HCT116 (cell line): ENCODE data around the gene SPATA21. TPM values are rescaled to one million over a fixed set of nuclear protein-coding genes. Genes with fewer than 3 reads are reported as not detected.

Experiments
- ATAC-seq: fragments of 200-7000 bp; cut with Tn5 transposase; 2 replicates; pipeline ENCODE4 v1.9.1; 2020; ENCODE audit warnings: mild to moderate bottlenecking, moderate library complexity
- BruUV-seq: library from RNA; stranded (reverse); fragments of 400-500 nt; replicated peaks from 2 replicates; lab custom pipeline; 2021; lab: Mats Ljungman, UMichigan
- CTCF ChIA-PET: fragments of 300-600 bp; sonication (Branson Sonifier 250); formaldehyde crosslinking; loops from one replicate; lab custom pipeline; 2021; ENCODE audit warnings: antibody characterized with exemption; lab: Charles Lee
- POLR2A ChIA-PET: fragments of 300-600, 350-600 bp; sonication (Branson Sonifier 250); formaldehyde crosslinking; loops from one replicate; lab custom pipeline; 2021; ENCODE audit warnings: antibody characterized with exemption; lab: Charles Lee
- RAD21 ChIA-PET, 2 experiments: fragments of 300-600 bp; sonication (Branson Sonifier 250); formaldehyde crosslinking; loops; one replicate each; lab custom pipeline; 2023; ENCODE audit warnings: low total read pairs in 2 of 2; ENCODE audit not compliant: uncharacterized antibody in 2 of 2, unreplicated experiment in 2 of 2, low non-redundant PET in 1 of 2; lab: Charles Lee
- DNase-seq: peaks from one replicate; pipeline ENCODE4 v3.0.0-alpha.2; 2010; ENCODE audit warnings: low read depth, low spot score
- H2AFZ ChIP-seq: fragments of 200-600 bp; shearing (Covaris generic), sonication (generic); 2 replicates; pipeline ENCODE4 v1.6.1; 2017; ENCODE audit warnings: low read depth, mixed run types, mixed read lengths, antibody characterized with exemption, low read length; ENCODE audit not compliant: poor library complexity, severe bottlenecking
- H3K27ac ChIP-seq: 2 replicates; pipeline ENCODE4 v1.5.1; 2012; ENCODE audit warnings: low read depth, low read length
- H3K27me3 ChIP-seq: fragments of 200-600 bp; sonication (generic); 2 replicates; pipeline ENCODE4 v1.6.1; 2016; ENCODE audit warnings: mixed run types, low read length, mixed read lengths; ENCODE audit not compliant: insufficient read depth
- H3K36me3 ChIP-seq, 2 experiments: fragments of 200-500 bp in 1 of 2; fragments of 200-600 bp in 1 of 2; sonication (Bioruptor generic) in 1 of 2; sonication (generic) in 1 of 2; 2 replicates each; pipeline versions ENCODE4 v1.5.1 to v1.6.1; 2014 to 2016; ENCODE audit warnings: low read length in 2 of 2, inconsistent platforms in 1 of 2, mixed read lengths in 1 of 2, mixed run types in 1 of 2; ENCODE audit not compliant: insufficient read depth in 2 of 2, control insufficient read depth in 1 of 2
- H3K4me1 ChIP-seq, 2 experiments: fragments of 200-600 bp in 1 of 2; sonication (generic) in 1 of 2; 2 replicates each; pipeline versions ENCODE4 v1.5.1 to v1.6.1; 2012 to 2017; ENCODE audit warnings: low read length in 2 of 2, inconsistent platforms in 1 of 2, mild to moderate bottlenecking in 1 of 2, mixed read lengths in 1 of 2, mixed run types in 1 of 2, moderate library complexity in 1 of 2; ENCODE audit not compliant: insufficient read depth in 2 of 2, control insufficient read depth in 1 of 2
- H3K4me2 ChIP-seq: fragments of 200-600 bp; sonication (generic); 2 replicates; pipeline ENCODE4 v1.6.1; 2017; ENCODE audit warnings: mixed run types, low read length, mixed read lengths
- H3K4me3 ChIP-seq, 2 experiments: fragments of 200-600 bp in 1 of 2; sonication (generic) in 1 of 2; replicated peaks in 1 of 2; 2 replicates each; pipeline ENCODE4 v1.5.1; 2011 to 2016; ENCODE audit warnings: low read length in 2 of 2, control low read depth in 1 of 2, low read depth in 1 of 2, mild to moderate bottlenecking in 1 of 2, mixed read lengths in 1 of 2, mixed run types in 1 of 2
- H3K79me2 ChIP-seq: fragments of 200-600 bp; sonication (generic); 2 replicates; pipeline ENCODE4 v1.6.1; 2017; ENCODE audit warnings: mild to moderate bottlenecking, mixed run types, low read length, moderate library complexity, mixed read lengths; ENCODE audit not compliant: insufficient read depth
- H3K9ac ChIP-seq: fragments of 200-600 bp; sonication (generic); 2 replicates; pipeline ENCODE4 v1.6.1; 2016; ENCODE audit warnings: low read length, mixed read lengths
- H3K9me2 ChIP-seq: fragments of 200-600 bp; sonication (generic), shearing (Covaris generic); 2 replicates; pipeline ENCODE4 v1.6.1; 2017; ENCODE audit warnings: mixed run types, mild to moderate bottlenecking, moderate library complexity; ENCODE audit not compliant: insufficient read depth
- H3K9me3 ChIP-seq, 2 experiments: fragments of 200-500 bp in 1 of 2; fragments of 200-600 bp in 1 of 2; sonication (Bioruptor generic) in 1 of 2; sonication (generic) in 1 of 2; 2 replicates each; pipeline ENCODE4 v1.6.1; 2014 to 2017; ENCODE audit warnings: low read length in 2 of 2, mixed read lengths in 2 of 2, inconsistent platforms in 1 of 2, low read depth in 1 of 2, mild to moderate bottlenecking in 1 of 2, mixed run types in 1 of 2, moderate library complexity in 1 of 2; ENCODE audit not compliant: control insufficient read depth in 1 of 2, insufficient read depth in 1 of 2
- H4K20me1 ChIP-seq: fragments of 200-600 bp; sonication (generic), shearing (Covaris generic); 2 replicates; pipeline ENCODE4 v1.6.1; 2017; ENCODE audit warnings: mixed run types, mild to moderate bottlenecking, moderate library complexity; ENCODE audit not compliant: insufficient read depth
- CBX3 ChIP-seq: IDR thresholded peaks from 2 replicates; pipeline ENCODE4 v1.6.1; 2012; ENCODE audit warnings: low read depth
- CEBPB ChIP-seq: IDR thresholded peaks from 2 replicates; pipeline ENCODE4 v1.6.1; 2012; ENCODE audit warnings: low read depth
- EGR1 ChIP-seq: IDR thresholded peaks from 2 replicates; pipeline ENCODE4 v1.6.1; 2012; ENCODE audit warnings: low read depth
- EZH2 ChIP-seq: fragments of 200-600 bp; sonication (generic); IDR thresholded peaks from 2 replicates; pipeline ENCODE4 v1.6.1; 2017; ENCODE audit warnings: antibody characterized with exemption, mixed run types
- FOSL1 ChIP-seq: IDR thresholded peaks from 2 replicates; pipeline ENCODE4 v1.6.1; 2012; ENCODE audit warnings: low read depth
- POLR2A ChIP-seq: IDR thresholded peaks from 2 replicates; pipeline ENCODE4 v1.7.0; 2011; ENCODE audit warnings: borderline replicate concordance; ENCODE audit not compliant: insufficient read depth, insufficient read length; ENCODE audit errors: extremely low read depth
- POLR2AphosphoS5 ChIP-seq: IDR thresholded peaks from 2 replicates; pipeline ENCODE4 v1.6.1; 2011; ENCODE audit warnings: mild to moderate bottlenecking, low read depth, low read length, moderate library complexity
- RAD21 ChIP-seq: IDR thresholded peaks from 2 replicates; pipeline ENCODE4 v1.6.1; 2012; ENCODE audit warnings: low read depth, mild to moderate bottlenecking
- SIN3A ChIP-seq: IDR thresholded peaks from 2 replicates; pipeline ENCODE4 v1.6.1; 2012; ENCODE audit warnings: low read depth
- SP1 ChIP-seq: IDR thresholded peaks from 2 replicates; pipeline ENCODE4 v1.6.1; 2012; ENCODE audit warnings: low read depth
- SRF ChIP-seq: IDR thresholded peaks from 2 replicates; pipeline ENCODE4 v1.6.1; 2012; ENCODE audit warnings: low read depth
- TCF7L2 ChIP-seq: IDR thresholded peaks from 2 replicates; pipeline ENCODE4 v1.7.0; 2011; ENCODE audit warnings: borderline replicate concordance, inconsistent platforms; ENCODE audit not compliant: insufficient read depth, insufficient read length; ENCODE audit errors: extremely low read depth
- YY1 ChIP-seq: IDR thresholded peaks from 2 replicates; pipeline ENCODE4 v1.6.1; 2011; ENCODE audit warnings: low read length, low read depth, moderate library complexity, mild to moderate bottlenecking; ENCODE audit not compliant: insufficient replicate concordance; ENCODE audit errors: extremely low read depth
- ZBTB33 ChIP-seq: IDR thresholded peaks from 2 replicates; pipeline ENCODE4 v1.6.1; 2011; ENCODE audit warnings: mild to moderate bottlenecking, low read length, moderate library complexity; ENCODE audit not compliant: insufficient replicate concordance; ENCODE audit errors: extremely low read depth
- ZFX ChIP-seq: fragments of 450-650 bp; IDR thresholded peaks from 2 replicates; pipeline ENCODE4 v1.6.1; 2017
- ZNF274 ChIP-seq: fragments of 200-500 bp; sonication (Bioruptor generic); IDR thresholded peaks from 2 replicates; pipeline ENCODE4 v1.6.1; 2014; ENCODE audit warnings: mild to moderate bottlenecking, low read depth, low read length, inconsistent platforms
- intact Hi-C: fragments of 100-400 bp; cut with micrococcal nuclease; formaldehyde crosslinking; loops from 2 replicates; pipeline ENCODE4 v1.10.0; 2022
- total RNA-seq: library from RNA; stranded (reverse); gene quantifications from one replicate; pipeline ENCODE4 v1.2.1, GENCODE V29; 2021; ENCODE audit not compliant: unreplicated experiment
- TF ChIP-seq, protein P1 (sequence below): IDR thresholded peaks from 2 replicates; pipeline ENCODE4 v1.6.1; 2012
- TF ChIP-seq, protein P2 (sequence below), 3 experiments: fragments of 200-600 bp in 1 of 3; sonication (generic) in 1 of 3; IDR thresholded peaks in 2 of 3; conservative IDR thresholded peaks in 1 of 3; 2 replicates each; pipeline ENCODE4 v1.5.1; 2012 to 2017; ENCODE audit warnings: low read depth in 2 of 3, low read length in 2 of 3, antibody characterized with exemption in 1 of 3, borderline replicate concordance in 1 of 3, control low read depth in 1 of 3, mild to moderate bottlenecking in 1 of 3, mixed read lengths in 1 of 3, mixed run types in 1 of 3, moderate library complexity in 1 of 3; ENCODE audit not compliant: insufficient read depth in 1 of 3
- TF ChIP-seq, protein P3 (sequence below): IDR thresholded peaks from 2 replicates; pipeline ENCODE4 v1.6.1; 2012

The SPATA21 gene
- total RNA-seq, 1 experiment from 2014 or later: not detected

GRCh38 chr1:16396591-16396990 is 40.6 kb downstream of the SPATA21 start:
- no peak overlapping the region for H2AFZ ChIP-seq

More at GRCh38 chr1:16396591-16396990, 40.6 kb downstream of the SPATA21 start:
- Histone ChIP-seq H3K79me2 (peaks cover 29% of the 10 kb centered on the region), H3K4me2 (no peak overlapping the region), H3K36me3 (peaks cover 17 to 25% of the 10 kb centered on the region in 2 experiments; a peak in 3 of 4 replicates), H3K9me2 (no peaks in the 10 kb centered on the region), H3K9ac (no peak overlapping the region), H3K9me3 (no peaks in the 10 kb centered on the region), H4K20me1 (0 out of 2 replicates have a peak, but pooled peaks cover 4% of the 10 kb centered on the region), H3K4me1 (peaks cover 0 to 5% of the 10 kb centered on the region in 2 experiments; a peak in 2 of 4 replicates), H3K27me3 (no peaks in the 10 kb centered on the region), H3K4me3 (no peak overlapping the region)
- no TSS peak for BruUV-seq
- ChIA-PET CTCF (no interaction called here), POLR2A (no interaction called here)
- ATAC-seq: peak; percentile 39; the same call in 1 of the 2 replicates
- intact Hi-C loops: no loop called here
- TF ChIP-seq, protein P1, sequence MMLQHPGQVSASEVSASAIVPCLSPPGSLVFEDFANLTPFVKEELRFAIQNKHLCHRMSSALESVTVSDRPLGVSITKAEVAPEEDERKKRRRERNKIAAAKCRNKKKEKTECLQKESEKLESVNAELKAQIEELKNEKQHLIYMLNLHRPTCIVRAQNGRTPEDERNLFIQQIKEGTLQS: no peak
- no peak for TF ChIP-seq FOSL1
- TF ChIP-seq ZNF274: no peak
- no peak for TF ChIP-seq ZFX
- no peak for TF ChIP-seq RAD21
- no peak for TF ChIP-seq ZBTB33
- no peak for TF ChIP-seq SP1
- TF ChIP-seq SIN3A: no peak
- no peak for TF ChIP-seq EZH2
- TF ChIP-seq YY1: no peak
- TF ChIP-seq, protein P2, sequence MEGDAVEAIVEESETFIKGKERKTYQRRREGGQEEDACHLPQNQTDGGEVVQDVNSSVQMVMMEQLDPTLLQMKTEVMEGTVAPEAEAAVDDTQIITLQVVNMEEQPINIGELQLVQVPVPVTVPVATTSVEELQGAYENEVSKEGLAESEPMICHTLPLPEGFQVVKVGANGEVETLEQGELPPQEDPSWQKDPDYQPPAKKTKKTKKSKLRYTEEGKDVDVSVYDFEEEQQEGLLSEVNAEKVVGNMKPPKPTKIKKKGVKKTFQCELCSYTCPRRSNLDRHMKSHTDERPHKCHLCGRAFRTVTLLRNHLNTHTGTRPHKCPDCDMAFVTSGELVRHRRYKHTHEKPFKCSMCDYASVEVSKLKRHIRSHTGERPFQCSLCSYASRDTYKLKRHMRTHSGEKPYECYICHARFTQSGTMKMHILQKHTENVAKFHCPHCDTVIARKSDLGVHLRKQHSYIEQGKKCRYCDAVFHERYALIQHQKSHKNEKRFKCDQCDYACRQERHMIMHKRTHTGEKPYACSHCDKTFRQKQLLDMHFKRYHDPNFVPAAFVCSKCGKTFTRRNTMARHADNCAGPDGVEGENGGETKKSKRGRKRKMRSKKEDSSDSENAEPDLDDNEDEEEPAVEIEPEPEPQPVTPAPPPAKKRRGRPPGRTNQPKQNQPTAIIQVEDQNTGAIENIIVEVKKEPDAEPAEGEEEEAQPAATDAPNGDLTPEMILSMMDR (IDR thresholded peaks at IDR 0.05 in 2 of 3, conservative IDR thresholded peaks at IDR 0.05 in 1 of 3; ENCODE audit: borderline replicate concordance in 1 of 3, insufficient read depth in 1 of 3, low read depth in 2 of 3, low read length in 2 of 3): no peak
- TF ChIP-seq, protein P3, sequence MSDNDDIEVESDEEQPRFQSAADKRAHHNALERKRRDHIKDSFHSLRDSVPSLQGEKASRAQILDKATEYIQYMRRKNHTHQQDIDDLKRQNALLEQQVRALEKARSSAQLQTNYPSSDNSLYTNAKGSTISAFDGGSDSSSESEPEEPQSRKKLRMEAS: no peak
- no peak for TF ChIP-seq CEBPB
- no peak for TF ChIP-seq SRF
- TF ChIP-seq EGR1: no peak
- TF ChIP-seq TCF7L2: no peak
- TF ChIP-seq POLR2AphosphoS5: no peak
- no peak for TF ChIP-seq POLR2A
- no peak for TF ChIP-seq CBX3
- TF ChIP-seq, all 23 proteins: peak for 0
- no peak for DNase-seq
- H3K27ac ChIP-seq: peak overlapping the region; percentile 25; the same call in 1 of the 2 replicates
- RAD21 ChIA-PET: no interaction called here
